HL-60 (cell line): ENCODE results near the gene ACKR2.

Experiments used
- GABPA ChIP-seq: IDR thresholded peaks from 2 replicates; pipeline ENCODE4 v1.6.1; 2012; ENCODE audit warnings: low read depth
- SPI1 ChIP-seq: IDR thresholded peaks from 2 replicates; pipeline ENCODE4 v1.6.1; 2012; ENCODE audit warnings: low read depth, mild to moderate bottlenecking, borderline replicate concordance
- TF ChIP-seq, protein P1 (sequence below): IDR thresholded peaks from one replicate; pipeline ENCODE4 v1.5.1; 2011; ENCODE audit warnings: low read length, control low read depth, inconsistent platforms; ENCODE audit not compliant: insufficient read depth
- TF ChIP-seq, protein P2 (sequence below): IDR thresholded peaks from 2 replicates; pipeline ENCODE4 v1.6.1; 2012; ENCODE audit warnings: low read depth; ENCODE audit not compliant: insufficient replicate concordance

DNA sequence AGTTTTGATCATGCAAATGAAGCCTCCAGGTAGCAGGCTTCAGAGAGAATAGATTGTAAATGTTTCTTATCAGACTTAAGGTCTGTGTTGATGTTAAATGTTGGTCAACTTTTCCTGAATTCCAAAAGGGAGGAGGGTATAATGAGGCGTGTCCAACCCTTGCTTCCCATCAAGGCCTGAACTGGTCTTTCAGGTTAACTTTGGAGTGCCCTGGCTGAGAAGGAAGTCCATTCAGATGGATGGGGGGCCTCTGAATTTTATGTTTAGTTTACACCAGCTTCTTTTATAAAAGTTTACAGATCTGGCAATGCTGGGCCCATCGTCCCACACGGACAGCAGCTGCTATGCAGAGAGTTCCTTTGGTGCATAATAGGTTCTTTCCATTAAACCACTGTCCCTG lies 45.1 kb upstream of the ACKR2 start:
- TF ChIP-seq, protein P1, sequence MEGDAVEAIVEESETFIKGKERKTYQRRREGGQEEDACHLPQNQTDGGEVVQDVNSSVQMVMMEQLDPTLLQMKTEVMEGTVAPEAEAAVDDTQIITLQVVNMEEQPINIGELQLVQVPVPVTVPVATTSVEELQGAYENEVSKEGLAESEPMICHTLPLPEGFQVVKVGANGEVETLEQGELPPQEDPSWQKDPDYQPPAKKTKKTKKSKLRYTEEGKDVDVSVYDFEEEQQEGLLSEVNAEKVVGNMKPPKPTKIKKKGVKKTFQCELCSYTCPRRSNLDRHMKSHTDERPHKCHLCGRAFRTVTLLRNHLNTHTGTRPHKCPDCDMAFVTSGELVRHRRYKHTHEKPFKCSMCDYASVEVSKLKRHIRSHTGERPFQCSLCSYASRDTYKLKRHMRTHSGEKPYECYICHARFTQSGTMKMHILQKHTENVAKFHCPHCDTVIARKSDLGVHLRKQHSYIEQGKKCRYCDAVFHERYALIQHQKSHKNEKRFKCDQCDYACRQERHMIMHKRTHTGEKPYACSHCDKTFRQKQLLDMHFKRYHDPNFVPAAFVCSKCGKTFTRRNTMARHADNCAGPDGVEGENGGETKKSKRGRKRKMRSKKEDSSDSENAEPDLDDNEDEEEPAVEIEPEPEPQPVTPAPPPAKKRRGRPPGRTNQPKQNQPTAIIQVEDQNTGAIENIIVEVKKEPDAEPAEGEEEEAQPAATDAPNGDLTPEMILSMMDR: no peak
- TF ChIP-seq GABPA (no peak), SPI1 (no peak)
- TF ChIP-seq, protein P2, sequence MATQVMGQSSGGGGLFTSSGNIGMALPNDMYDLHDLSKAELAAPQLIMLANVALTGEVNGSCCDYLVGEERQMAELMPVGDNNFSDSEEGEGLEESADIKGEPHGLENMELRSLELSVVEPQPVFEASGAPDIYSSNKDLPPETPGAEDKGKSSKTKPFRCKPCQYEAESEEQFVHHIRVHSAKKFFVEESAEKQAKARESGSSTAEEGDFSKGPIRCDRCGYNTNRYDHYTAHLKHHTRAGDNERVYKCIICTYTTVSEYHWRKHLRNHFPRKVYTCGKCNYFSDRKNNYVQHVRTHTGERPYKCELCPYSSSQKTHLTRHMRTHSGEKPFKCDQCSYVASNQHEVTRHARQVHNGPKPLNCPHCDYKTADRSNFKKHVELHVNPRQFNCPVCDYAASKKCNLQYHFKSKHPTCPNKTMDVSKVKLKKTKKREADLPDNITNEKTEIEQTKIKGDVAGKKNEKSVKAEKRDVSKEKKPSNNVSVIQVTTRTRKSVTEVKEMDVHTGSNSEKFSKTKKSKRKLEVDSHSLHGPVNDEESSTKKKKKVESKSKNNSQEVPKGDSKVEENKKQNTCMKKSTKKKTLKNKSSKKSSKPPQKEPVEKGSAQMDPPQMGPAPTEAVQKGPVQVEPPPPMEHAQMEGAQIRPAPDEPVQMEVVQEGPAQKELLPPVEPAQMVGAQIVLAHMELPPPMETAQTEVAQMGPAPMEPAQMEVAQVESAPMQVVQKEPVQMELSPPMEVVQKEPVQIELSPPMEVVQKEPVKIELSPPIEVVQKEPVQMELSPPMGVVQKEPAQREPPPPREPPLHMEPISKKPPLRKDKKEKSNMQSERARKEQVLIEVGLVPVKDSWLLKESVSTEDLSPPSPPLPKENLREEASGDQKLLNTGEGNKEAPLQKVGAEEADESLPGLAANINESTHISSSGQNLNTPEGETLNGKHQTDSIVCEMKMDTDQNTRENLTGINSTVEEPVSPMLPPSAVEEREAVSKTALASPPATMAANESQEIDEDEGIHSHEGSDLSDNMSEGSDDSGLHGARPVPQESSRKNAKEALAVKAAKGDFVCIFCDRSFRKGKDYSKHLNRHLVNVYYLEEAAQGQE: no peak
